OCI-M1 (cell line): ENCODE data around the gene CUL2.
"Not testable (repeated sequence)": the region's sequence is repeated elsewhere in the genome, so short reads cannot be mapped to it uniquely, and the experiment has no call there.

Source experiments
- DNase-seq: peaks from one replicate; lab custom pipeline; 2025; lab: John Stamatoyannopoulos, UW

Gene CUL2

GRCh38 chr10:35090162-35090954, at the start of gene CUL2:
Gene CUL2, minus strand, starts transcription at chr10:35090341. Its CDS starts 19,024 bp downstream, at chr10:35071317.
- peak; percentile 95 for DNase-seq

- DNase-seq, result peak; percentile 24
These were observed 46.2 kb upstream of the CUL2 start for GRCh38 chr10:35136263-35136815.

- no peak for DNase-seq
These were observed 45.7 kb upstream of the CUL2 start for GRCh38 chr10:35135861-35136260.

GRCh38 chr10:35133586-35133985, 43.4 kb upstream of the CUL2 start:
- DNase-seq, result no peak

- no peak for DNase-seq
These were observed 42.6 kb upstream of the CUL2 start for GRCh38 chr10:35132727-35133126.

- DNase-seq, result no peak
These were observed 40.5 kb upstream of the CUL2 start for GRCh38 chr10:35130663-35131062.

GRCh38 chr10:35129185-35129674, 39.1 kb upstream of the CUL2 start:
- no peak for DNase-seq

GRCh38 chr10:35127289-35127891, 37.2 kb upstream of the CUL2 start:
- peak; percentile 73 for DNase-seq

GRCh38 chr10:35126530-35127288, 36.6 kb upstream of the CUL2 start, which contains the start of gene CREM:
Gene CREM, plus strand, starts transcription at chr10:35126846. Its CDS starts 10,990 bp downstream, at chr10:35137836.
- DNase-seq, result peak; percentile 97

GRCh38 chr10:35126062-35126529, 36.0 kb upstream of the CUL2 start:
- DNase-seq, result no peak

GRCh38 chr10:35124540-35124939, 34.4 kb upstream of the CUL2 start:
- DNase-seq, result no peak

- no peak for DNase-seq
These were observed 29.2 kb upstream of the CUL2 start for GRCh38 chr10:35119378-35119777.

GRCh38 chr10:35112571-35112970, 22.4 kb upstream of the CUL2 start:
- DNase-seq, result no peak

GRCh38 chr10:35103882-35104281, 13.7 kb upstream of the CUL2 start:
- DNase-seq, result no peak

- no peak for DNase-seq
These were observed 7.4 kb upstream of the CUL2 start for GRCh38 chr10:35097510-35097909.

- DNase-seq, result no peak
These were observed 6.2 kb upstream of the CUL2 start for GRCh38 chr10:35096312-35096711.

- DNase-seq, result peak; percentile 38
These were observed 2.7 kb upstream of the CUL2 start for GRCh38 chr10:35092851-35093250.

GRCh38 chr10:35091994-35092790, 2.1 kb upstream of the CUL2 start:
- DNase-seq, result peak; percentile 13

GRCh38 chr10:35089611-35090161, 455 bp downstream of the CUL2 start:
- DNase-seq, result peak; percentile 75

GRCh38 chr10:35083242-35083641, 6.9 kb downstream of the CUL2 start:
- no peak for DNase-seq

- not testable (repeated sequence) for DNase-seq
These were observed 9.9 kb downstream of the CUL2 start for GRCh38 chr10:35080261-35080660.
